Subcutaneous adipose tissue (tissue), 4 donors: ENCODE measurements around the gene LGR4. TPM values are rescaled to one million over a fixed set of nuclear protein-coding genes. Genes with fewer than 3 reads are reported as not detected.

ENCODE experiments used
- total RNA-seq, 4 donors: library from RNA; depleted of rRNA; stranded (reverse); fragments of >200 nt; gene quantifications; one replicate each; pipeline ENCODE4 v1.1.0, GENCODE V29; 2016
- TF ChIP-seq, protein P1 (sequence below): fragments of 450-650 bp; IDR thresholded peaks from one replicate; pipeline ENCODE4 v1.5.1; 2016; ENCODE audit warnings: low read depth, mild to moderate bottlenecking, control low read depth, antibody characterized with exemption, moderate library complexity

LGR4 gene
- total RNA-seq, 4 donors from 2014 or later, result 41.3 to 106 (median 48.8) TPM

DNA sequence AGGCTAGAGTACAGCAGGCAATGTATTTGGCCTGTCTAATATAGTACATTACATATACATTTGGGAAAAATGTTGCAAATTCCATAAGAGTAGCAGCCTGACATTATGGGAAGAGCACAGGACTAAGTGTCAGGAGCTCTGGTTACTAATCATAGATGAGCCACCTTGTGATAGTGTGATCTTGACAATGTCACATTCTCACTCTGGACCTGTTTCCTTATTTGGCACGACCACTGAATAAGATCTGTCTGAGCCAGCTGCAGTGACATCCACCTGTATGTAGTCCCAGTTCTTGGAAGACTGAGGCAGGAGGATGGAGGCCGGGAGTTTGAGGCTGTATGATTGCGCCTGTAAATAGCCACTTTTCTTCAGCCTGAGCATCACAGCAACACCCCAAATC, 39.6 kb upstream of the LGR4 start:
- TF ChIP-seq, protein P1, sequence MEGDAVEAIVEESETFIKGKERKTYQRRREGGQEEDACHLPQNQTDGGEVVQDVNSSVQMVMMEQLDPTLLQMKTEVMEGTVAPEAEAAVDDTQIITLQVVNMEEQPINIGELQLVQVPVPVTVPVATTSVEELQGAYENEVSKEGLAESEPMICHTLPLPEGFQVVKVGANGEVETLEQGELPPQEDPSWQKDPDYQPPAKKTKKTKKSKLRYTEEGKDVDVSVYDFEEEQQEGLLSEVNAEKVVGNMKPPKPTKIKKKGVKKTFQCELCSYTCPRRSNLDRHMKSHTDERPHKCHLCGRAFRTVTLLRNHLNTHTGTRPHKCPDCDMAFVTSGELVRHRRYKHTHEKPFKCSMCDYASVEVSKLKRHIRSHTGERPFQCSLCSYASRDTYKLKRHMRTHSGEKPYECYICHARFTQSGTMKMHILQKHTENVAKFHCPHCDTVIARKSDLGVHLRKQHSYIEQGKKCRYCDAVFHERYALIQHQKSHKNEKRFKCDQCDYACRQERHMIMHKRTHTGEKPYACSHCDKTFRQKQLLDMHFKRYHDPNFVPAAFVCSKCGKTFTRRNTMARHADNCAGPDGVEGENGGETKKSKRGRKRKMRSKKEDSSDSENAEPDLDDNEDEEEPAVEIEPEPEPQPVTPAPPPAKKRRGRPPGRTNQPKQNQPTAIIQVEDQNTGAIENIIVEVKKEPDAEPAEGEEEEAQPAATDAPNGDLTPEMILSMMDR, result no peak

DNA sequence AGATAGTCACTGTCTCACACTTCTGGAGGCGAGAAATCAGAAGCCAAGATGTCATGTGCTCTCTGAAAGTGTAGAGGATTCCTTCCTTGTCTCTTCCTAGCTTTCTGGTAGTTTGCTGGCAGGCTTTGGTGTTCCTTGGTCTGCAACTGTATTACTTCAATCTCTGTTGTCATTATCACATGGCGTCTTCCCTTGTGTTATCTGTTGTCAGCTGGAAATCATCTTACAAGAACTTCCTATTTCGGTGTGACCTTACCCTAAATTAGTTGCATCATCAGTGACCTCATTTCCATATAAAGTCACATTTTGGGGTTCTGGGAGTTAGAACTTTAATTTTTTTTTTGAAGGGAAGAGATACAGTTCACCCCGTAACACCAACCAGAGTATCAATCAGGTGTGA, 37.3 kb upstream of the LGR4 start:
- TF ChIP-seq, protein P1, result no peak

DNA sequence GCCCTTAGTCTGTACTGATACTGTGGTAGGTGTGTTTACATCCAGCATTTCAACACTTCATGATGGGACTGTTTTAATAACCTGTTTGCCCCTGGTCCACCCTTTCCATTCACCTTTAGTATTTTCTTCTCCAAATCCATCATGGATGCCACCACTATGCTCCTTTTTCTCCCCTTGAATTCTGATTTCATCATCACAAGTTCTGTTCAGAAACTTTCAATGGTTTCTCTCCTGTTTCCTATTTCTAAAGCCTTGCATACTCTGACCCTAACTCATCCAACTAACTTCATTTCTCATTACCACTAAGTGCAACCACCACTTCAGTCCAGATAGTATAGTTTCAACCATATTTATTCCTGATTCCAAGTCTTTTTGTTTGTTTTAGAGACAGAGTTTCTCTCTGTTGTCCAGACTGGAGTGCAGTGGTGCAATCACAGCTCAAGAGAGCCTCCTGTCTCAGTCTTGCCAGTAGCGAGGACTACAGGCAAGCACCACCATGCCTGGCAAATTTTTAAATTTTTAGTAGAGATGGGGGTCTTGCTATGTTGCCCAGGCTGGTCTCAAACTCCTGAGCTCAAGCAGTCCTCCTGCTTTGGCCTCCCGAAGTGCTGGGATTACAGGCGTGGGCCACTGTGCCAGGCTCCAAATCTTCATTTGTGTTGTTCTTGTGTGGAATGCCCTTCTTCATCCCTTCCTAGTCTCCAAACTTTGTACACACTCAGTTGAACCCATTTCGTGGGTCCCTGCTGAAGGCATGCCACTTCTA, 35.1 kb upstream of the LGR4 start:
- TF ChIP-seq, protein P1, result no peak

DNA sequence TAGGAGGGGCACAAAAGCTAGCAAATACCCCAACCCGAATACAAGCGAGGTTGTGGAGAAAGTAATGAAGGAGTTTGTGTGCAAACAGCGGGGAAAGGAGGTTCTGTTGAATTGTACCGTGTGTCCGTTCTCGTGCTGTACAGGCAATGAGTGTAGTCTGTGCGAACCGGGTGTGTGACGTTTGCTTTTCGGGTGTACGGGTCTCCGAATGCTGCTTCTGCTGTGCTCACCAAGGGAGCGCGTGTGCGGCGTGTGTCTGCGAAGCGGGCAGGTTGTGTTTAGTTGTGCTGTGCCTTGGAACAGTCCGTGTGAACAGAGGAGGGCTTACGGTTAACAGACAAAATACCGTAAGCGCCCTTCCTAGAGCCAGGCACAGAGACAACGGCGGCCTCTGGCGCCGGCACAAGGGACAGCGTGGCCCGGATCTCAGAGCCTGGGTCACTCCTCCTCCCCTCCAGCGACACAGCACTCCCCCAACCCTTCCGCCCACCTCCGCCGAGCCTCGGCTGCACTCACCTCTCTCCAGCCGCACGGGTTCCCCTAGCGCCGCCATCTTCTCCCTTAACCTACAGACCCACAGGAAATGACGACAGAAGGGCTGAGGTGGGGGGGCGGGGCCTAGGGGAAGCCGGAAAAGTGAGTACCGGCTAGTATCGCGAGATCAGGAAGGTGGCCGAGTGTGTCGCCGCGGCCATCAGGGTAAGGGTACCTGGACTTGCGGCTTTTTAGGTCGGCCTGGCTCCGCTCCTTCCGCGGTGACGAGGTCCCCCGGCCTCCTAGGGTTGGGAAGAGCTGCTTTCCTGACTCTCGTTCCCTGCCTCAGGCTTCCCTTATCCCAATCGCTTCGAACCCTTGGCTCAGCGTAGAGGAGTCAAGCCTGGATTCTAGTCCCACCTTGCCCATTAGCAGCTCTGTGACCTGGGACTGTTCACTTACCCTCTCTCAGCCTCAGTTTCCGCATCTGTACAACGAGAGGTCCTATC, 33.9 kb upstream of the LGR4 start, which contains the start of gene LIN7C:
Gene LIN7C (minus strand): TSS at position 570 of the 983 bp plus-strand sequence. CDS start 17 bp downstream, at position 553.
- TF ChIP-seq, protein P1, result no peak

DNA sequence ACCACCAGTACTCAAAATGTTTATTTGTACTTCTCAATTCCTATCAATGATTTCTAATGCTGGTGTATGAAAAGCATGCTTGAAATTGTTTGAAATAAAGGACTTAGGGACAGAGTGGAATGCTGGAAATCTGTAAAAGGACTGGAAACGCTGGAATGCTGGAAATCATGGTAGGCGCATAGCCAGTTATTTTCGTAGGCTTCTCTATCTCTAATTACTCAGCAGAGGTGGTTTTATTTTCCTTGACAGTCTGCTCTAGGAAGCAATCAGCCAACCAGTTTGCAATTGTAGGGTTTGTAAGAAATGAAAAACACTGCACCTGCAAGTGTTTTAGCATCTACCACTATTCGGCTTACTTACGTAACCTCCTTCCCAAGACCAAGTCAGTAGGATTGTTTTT, 33.2 kb upstream of the LGR4 start:
- TF ChIP-seq, protein P1, result no peak

DNA sequence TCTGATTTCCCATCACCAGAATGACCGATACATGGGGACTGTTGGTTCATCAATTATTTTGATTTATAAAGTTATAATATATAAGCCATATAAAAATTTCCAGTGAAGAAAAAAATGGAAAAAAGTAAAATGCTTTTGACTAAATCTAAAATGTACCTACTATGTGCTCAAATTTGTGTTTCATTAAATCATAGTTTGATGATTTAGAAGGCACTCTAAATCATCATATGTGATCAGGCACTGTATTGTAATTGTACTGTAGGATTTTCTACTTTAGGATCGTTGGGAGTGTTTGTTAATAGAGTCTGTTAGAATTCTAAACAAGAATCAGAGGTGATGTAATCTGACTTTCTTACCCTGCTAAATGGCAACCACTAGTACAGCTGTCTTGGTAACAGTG, 31.6 kb upstream of the LGR4 start:
- TF ChIP-seq, protein P1, result no peak

DNA sequence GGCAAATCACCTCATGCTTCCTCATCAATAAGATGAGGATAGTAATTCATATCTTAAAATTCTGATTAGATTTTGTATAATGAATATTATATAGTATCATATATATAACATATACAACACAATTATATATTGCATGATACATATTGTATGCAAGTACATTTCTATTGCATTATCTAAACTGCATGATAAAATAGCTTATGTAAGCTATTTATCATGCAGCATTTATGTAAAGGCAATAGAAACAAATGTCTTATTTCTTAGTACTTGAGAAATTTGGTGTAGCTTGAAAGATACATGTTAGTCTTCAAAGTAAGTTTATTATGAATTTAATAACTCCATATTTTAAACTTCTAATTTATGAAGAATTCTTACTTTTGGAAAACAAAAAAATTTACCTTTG, 28.5 kb upstream of the LGR4 start:
- TF ChIP-seq, protein P1, result no peak
